Liver (tissue), 3 donors: ENCODE measurements around the gene PLA2G10.
"Not testable (repeated sequence)": the region's sequence is repeated elsewhere in the genome, so short reads cannot be mapped to it uniquely, and the experiment has no call there.

Experiments
- EGR1 ChIP-seq, 2 donors: IDR thresholded peaks; 2 replicates each; pipeline ENCODE4 v1.6.1; 2016 to 2018; ENCODE audit warnings: antibody characterized with exemption in 2 of 2, low read depth in 2 of 2
- JUND ChIP-seq, 2 donors: IDR thresholded peaks; 2 replicates each; pipeline ENCODE4 v1.6.1; 2016; ENCODE audit warnings: antibody characterized with exemption in 2 of 2
- RXRA ChIP-seq, 2 donors: IDR thresholded peaks; 2 replicates each; pipeline ENCODE4 v1.6.1; 2017 to 2018; ENCODE audit warnings: antibody characterized with exemption in 2 of 2, mild to moderate bottlenecking in 1 of 2
- SP1 ChIP-seq: IDR thresholded peaks from 2 replicates; pipeline ENCODE4 v1.6.1; 2018; ENCODE audit warnings: antibody characterized with exemption, mild to moderate bottlenecking
- TF ChIP-seq, protein P1 (sequence below): fragments of 150-350 bp; IDR thresholded peaks from 2 replicates; pipeline ENCODE4 v1.5.1; 2017; ENCODE audit warnings: improper control_type of control experiment, low read depth, low read length; ENCODE audit not compliant: missing input control
- TF ChIP-seq, protein P2 (sequence below): IDR thresholded peaks from 2 replicates; pipeline ENCODE4 v1.6.1; 2016; ENCODE audit warnings: antibody characterized with exemption
- TF ChIP-seq, protein P3 (sequence below): IDR thresholded peaks from 2 replicates; pipeline ENCODE4 v1.6.1; 2016; ENCODE audit warnings: antibody characterized with exemption, mild to moderate bottlenecking
- donor health status: healthy.
- donor health status: healthy.

DNA sequence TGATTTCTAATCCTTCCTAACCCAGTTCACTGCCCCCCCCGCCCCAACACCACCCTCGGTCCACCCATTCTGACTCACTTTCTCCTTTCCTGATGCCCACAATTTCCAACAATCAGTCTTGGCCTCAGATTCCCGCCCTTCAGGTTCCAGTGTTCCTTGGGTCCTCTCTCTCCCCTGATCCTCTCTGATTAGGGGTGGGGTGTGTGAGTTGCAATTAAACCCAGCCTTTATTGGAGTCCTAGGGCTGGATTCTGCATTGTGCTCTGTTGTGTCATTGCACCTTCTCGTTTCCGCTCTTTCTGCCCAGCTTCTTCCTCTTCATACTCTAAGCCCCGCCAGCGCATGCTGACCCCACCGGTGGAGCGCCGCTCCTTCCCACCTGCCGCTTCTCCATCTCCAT is 47.7 kb upstream of the PLA2G10 start:
- TF ChIP-seq, protein P1, sequence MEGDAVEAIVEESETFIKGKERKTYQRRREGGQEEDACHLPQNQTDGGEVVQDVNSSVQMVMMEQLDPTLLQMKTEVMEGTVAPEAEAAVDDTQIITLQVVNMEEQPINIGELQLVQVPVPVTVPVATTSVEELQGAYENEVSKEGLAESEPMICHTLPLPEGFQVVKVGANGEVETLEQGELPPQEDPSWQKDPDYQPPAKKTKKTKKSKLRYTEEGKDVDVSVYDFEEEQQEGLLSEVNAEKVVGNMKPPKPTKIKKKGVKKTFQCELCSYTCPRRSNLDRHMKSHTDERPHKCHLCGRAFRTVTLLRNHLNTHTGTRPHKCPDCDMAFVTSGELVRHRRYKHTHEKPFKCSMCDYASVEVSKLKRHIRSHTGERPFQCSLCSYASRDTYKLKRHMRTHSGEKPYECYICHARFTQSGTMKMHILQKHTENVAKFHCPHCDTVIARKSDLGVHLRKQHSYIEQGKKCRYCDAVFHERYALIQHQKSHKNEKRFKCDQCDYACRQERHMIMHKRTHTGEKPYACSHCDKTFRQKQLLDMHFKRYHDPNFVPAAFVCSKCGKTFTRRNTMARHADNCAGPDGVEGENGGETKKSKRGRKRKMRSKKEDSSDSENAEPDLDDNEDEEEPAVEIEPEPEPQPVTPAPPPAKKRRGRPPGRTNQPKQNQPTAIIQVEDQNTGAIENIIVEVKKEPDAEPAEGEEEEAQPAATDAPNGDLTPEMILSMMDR: not testable (repeated sequence)
- TF ChIP-seq, protein P2, sequence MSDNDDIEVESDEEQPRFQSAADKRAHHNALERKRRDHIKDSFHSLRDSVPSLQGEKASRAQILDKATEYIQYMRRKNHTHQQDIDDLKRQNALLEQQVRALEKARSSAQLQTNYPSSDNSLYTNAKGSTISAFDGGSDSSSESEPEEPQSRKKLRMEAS: not testable (repeated sequence)
- TF ChIP-seq, protein P3, sequence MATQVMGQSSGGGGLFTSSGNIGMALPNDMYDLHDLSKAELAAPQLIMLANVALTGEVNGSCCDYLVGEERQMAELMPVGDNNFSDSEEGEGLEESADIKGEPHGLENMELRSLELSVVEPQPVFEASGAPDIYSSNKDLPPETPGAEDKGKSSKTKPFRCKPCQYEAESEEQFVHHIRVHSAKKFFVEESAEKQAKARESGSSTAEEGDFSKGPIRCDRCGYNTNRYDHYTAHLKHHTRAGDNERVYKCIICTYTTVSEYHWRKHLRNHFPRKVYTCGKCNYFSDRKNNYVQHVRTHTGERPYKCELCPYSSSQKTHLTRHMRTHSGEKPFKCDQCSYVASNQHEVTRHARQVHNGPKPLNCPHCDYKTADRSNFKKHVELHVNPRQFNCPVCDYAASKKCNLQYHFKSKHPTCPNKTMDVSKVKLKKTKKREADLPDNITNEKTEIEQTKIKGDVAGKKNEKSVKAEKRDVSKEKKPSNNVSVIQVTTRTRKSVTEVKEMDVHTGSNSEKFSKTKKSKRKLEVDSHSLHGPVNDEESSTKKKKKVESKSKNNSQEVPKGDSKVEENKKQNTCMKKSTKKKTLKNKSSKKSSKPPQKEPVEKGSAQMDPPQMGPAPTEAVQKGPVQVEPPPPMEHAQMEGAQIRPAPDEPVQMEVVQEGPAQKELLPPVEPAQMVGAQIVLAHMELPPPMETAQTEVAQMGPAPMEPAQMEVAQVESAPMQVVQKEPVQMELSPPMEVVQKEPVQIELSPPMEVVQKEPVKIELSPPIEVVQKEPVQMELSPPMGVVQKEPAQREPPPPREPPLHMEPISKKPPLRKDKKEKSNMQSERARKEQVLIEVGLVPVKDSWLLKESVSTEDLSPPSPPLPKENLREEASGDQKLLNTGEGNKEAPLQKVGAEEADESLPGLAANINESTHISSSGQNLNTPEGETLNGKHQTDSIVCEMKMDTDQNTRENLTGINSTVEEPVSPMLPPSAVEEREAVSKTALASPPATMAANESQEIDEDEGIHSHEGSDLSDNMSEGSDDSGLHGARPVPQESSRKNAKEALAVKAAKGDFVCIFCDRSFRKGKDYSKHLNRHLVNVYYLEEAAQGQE: not testable (repeated sequence)
- TF ChIP-seq JUND (IDR thresholded peaks at IDR 0.05); RXRA (IDR thresholded peaks at IDR 0.05); SP1; EGR1 (IDR thresholded peaks at IDR 0.05; ENCODE audit: low read depth in 2 of 2): not testable (repeated sequence)
